ENCODE measurements around the gene IGSF3.

IGSF3 gene

DNA sequence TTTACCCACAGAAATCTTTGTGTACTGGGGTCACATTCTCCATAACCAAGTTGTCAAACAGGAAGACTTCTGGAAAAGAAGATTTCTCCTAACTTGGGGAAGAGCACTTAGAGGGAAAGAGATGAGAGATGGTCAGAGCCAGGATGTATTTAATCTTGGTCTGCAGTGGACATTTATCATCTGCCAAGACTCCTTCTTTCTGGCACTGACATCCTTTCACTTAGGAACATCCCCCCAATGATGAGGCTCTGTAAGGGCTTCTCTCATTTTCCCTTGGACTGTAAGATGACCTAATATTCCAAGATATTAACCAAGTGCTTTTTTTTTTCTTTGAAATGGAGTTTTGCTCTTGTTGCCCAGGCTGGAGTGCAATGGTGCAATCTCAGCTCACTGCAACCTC is 39.3 kb upstream of the IGSF3 start:
- no peaks in the 10 kb centered on the region for H3F3A ChIP-seq (ENCODE audit: insufficient read depth, low read length)
- H4K20me1 ChIP-seq (ENCODE audit: insufficient read depth, low read length) = no peaks in the 10 kb centered on the region
- TF ChIP-seq EZH2 (optimal IDR thresholded peaks at IDR 0.05; ENCODE audit: low read depth, low read length) (no peak), EZH2phosphoT487 (IDR thresholded peaks at IDR 0.05; ENCODE audit: low read length) (no peak)
- TF ChIP-seq, protein P1, sequence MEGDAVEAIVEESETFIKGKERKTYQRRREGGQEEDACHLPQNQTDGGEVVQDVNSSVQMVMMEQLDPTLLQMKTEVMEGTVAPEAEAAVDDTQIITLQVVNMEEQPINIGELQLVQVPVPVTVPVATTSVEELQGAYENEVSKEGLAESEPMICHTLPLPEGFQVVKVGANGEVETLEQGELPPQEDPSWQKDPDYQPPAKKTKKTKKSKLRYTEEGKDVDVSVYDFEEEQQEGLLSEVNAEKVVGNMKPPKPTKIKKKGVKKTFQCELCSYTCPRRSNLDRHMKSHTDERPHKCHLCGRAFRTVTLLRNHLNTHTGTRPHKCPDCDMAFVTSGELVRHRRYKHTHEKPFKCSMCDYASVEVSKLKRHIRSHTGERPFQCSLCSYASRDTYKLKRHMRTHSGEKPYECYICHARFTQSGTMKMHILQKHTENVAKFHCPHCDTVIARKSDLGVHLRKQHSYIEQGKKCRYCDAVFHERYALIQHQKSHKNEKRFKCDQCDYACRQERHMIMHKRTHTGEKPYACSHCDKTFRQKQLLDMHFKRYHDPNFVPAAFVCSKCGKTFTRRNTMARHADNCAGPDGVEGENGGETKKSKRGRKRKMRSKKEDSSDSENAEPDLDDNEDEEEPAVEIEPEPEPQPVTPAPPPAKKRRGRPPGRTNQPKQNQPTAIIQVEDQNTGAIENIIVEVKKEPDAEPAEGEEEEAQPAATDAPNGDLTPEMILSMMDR (IDR thresholded peaks at IDR 0.05; ENCODE audit: low read length) = no peak
- H3K27me3 ChIP-seq (replicated peaks; ENCODE audit: insufficient read depth, low read length) = no peaks in the 10 kb centered on the region
- no peak for DNase-seq
- H3K36me3 ChIP-seq (replicated peaks; ENCODE audit: insufficient read depth, low read length) = no peaks in the 10 kb centered on the region
- no peaks in the 10 kb centered on the region for H3K4me1 ChIP-seq (ENCODE audit: low read length)
- no peak overlapping the region for H3K9ac ChIP-seq (ENCODE audit: low read length)
- no peaks in the 10 kb centered on the region for H3K79me2 ChIP-seq (ENCODE audit: low read length)
- H3K9me2 ChIP-seq (replicated peaks; ENCODE audit: insufficient read depth, low read length) = no peaks in the 10 kb centered on the region
- no peak overlapping the region for H3K4me3 ChIP-seq (ENCODE audit: low read length)
- H3K27ac ChIP-seq (ENCODE audit: low read length) = no peak overlapping the region
- H2AFZ ChIP-seq (ENCODE audit: low read length) = no peak overlapping the region
- no peaks in the 10 kb centered on the region for H3K9me3 ChIP-seq (replicated peaks; ENCODE audit: insufficient read depth, low read length)
- H3K4me2 ChIP-seq (ENCODE audit: low read depth, low read length) = no peak overlapping the region

- DNase-seq = no peak
- Histone ChIP-seq H3K4me3 (ENCODE audit: low read length) (no peak overlapping the region), H3K4me2 (ENCODE audit: low read depth, low read length) (no peak overlapping the region), H3K9me2 (replicated peaks; ENCODE audit: insufficient read depth, low read length) (no peaks in the 10 kb centered on the region), H3K9me3 (replicated peaks; ENCODE audit: insufficient read depth, low read length) (no peaks in the 10 kb centered on the region), H4K20me1 (ENCODE audit: insufficient read depth, low read length) (no peaks in the 10 kb centered on the region), H3K79me2 (ENCODE audit: low read length) (no peaks in the 10 kb centered on the region), H3F3A (ENCODE audit: insufficient read depth, low read length) (no peaks in the 10 kb centered on the region), H3K9ac (ENCODE audit: low read length) (no peak overlapping the region), H3K36me3 (replicated peaks; ENCODE audit: insufficient read depth, low read length) (no peaks in the 10 kb centered on the region), H3K4me1 (ENCODE audit: low read length) (no peaks in the 10 kb centered on the region), H3K27me3 (replicated peaks; ENCODE audit: insufficient read depth, low read length) (no peaks in the 10 kb centered on the region), H2AFZ (ENCODE audit: low read length) (no peak overlapping the region), H3K27ac (ENCODE audit: low read length) (no peak overlapping the region)
- no peak for TF ChIP-seq EZH2 (optimal IDR thresholded peaks at IDR 0.05; ENCODE audit: low read depth, low read length)
- TF ChIP-seq EZH2phosphoT487 (IDR thresholded peaks at IDR 0.05; ENCODE audit: low read length) = no peak
- TF ChIP-seq, protein P1 (IDR thresholded peaks at IDR 0.05; ENCODE audit: low read length) = no peak
Observed at GRCh38 chr1:116706123-116706522, 38.6 kb upstream of the IGSF3 start.

DNA sequence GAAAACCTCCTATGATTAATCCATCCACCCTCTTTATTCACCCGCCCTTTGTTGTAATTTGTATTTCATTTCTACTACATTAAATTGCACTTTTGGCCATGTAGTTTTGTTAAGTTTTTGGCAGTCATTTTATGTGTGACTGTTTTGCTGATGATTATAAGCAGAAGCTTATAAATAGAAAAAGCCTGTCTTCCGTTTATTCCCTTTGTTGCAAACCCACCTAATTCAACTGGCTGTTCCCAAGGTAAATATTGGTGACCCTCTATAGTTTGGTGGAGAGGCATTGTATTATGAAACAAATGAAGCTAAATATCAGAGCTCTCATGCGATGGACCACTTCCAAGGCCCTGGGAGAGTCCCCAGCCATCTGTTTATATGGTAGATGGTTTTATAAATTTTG is 36.7 kb upstream of the IGSF3 start:
- H3K4me3 ChIP-seq (ENCODE audit: low read length) = no peak overlapping the region
- H4K20me1 ChIP-seq (ENCODE audit: insufficient read depth, low read length) = no peaks in the 10 kb centered on the region
- no peak overlapping the region for H3K4me2 ChIP-seq (ENCODE audit: low read depth, low read length)
- H3K4me1 ChIP-seq (ENCODE audit: low read length) = no peaks in the 10 kb centered on the region
- no peak overlapping the region for H3K9ac ChIP-seq (ENCODE audit: low read length)
- no peak for TF ChIP-seq EZH2 (optimal IDR thresholded peaks at IDR 0.05; ENCODE audit: low read depth, low read length)
- TF ChIP-seq EZH2phosphoT487 (IDR thresholded peaks at IDR 0.05; ENCODE audit: low read length) = no peak
- TF ChIP-seq, protein P1 (IDR thresholded peaks at IDR 0.05; ENCODE audit: low read length) = no peak
- no peaks in the 10 kb centered on the region for H3K27me3 ChIP-seq (replicated peaks; ENCODE audit: insufficient read depth, low read length)
- no peak for DNase-seq
- H2AFZ ChIP-seq (ENCODE audit: low read length) = no peak overlapping the region
- no peaks in the 10 kb centered on the region for H3K9me2 ChIP-seq (replicated peaks; ENCODE audit: insufficient read depth, low read length)
- H3K9me3 ChIP-seq (replicated peaks; ENCODE audit: insufficient read depth, low read length) = no peaks in the 10 kb centered on the region
- no peaks in the 10 kb centered on the region for H3F3A ChIP-seq (ENCODE audit: insufficient read depth, low read length)
- no peaks in the 10 kb centered on the region for H3K79me2 ChIP-seq (ENCODE audit: low read length)
- H3K36me3 ChIP-seq (replicated peaks; ENCODE audit: insufficient read depth, low read length) = no peaks in the 10 kb centered on the region
- H3K27ac ChIP-seq (ENCODE audit: low read length) = no peak overlapping the region

Data from MM.1S (cell line).